Measurements from ENCODE around the gene SLC22A31. TPM values are rescaled to one million over a fixed set of nuclear protein-coding genes. Genes with fewer than 3 reads are reported as not detected.

SLC22A31 gene
- total and polyA plus RNA-seq, 2 donors (not counting 1 experiment from before 2014, with no cell fraction given) = 0.17 to 0.24 TPM

DNA sequence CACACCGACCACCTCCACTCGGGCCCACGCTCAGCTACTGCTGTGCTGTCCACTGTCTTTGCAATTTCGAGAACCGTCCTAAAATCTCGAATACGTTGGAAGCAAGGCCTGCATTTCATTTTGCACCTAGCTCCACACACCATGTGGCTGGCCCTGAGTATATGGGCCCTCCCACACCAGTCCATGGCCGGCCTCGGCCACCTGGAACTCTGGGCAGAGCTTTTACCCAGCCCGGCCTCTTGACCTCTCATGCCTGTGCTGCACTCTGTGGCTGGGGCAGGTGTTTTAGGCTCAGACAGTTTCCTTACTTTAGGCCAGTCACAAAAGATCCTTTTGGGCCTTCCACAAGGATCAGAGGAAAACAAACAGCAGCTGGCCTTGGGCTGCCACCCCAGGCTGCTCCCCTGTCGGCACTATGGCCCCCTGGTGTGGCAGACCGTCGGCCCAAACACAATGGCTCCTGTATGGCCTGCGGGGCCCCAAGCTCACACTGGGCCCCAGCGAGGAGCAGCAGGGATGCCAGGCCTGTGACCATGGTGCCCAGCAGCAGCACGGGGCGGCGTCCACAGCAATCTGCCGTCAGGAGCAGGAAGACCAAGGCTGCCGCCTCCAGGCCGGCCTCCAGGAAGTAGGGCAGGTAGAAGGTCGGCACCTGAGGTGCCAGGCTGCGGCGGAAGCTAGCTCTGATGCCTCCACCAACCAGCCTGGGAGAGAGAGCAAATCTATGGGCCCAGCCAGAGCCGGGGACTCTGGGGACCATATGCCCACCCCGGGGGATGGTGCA is 2.5 kb downstream of the SLC22A31 start:
- Histone ChIP-seq H2AFZ (ENCODE audit: low read length) (no peak overlapping the region), H3K4me2 (ENCODE audit: extremely low read depth, insufficient read depth, low read length) (no peak overlapping the region), H4K20me1 (ENCODE audit: control insufficient read depth, extremely low read depth, insufficient read depth, low read length) (no peaks in the 10 kb centered on the region), H3K9ac (ENCODE audit: insufficient read depth, low read length) (no peak overlapping the region), H3K4me1 (ENCODE audit: control insufficient read depth, extremely low read depth, insufficient read depth, low read length) (no peaks in the 10 kb centered on the region), H3K9me3 (ENCODE audit: control insufficient read depth, insufficient read depth, low read depth, low read length) (no peaks in the 10 kb centered on the region), H3K27me3 (ENCODE audit: control insufficient read depth, insufficient read depth, low read length) (peaks cover 22% of the 10 kb centered on the region), H3K27ac (ENCODE audit: insufficient read depth, low read length) (no peak overlapping the region), H3K4me3 (replicated peaks in 1 of 4; ENCODE audit: control extremely low read depth in 1 of 4, insufficient read depth in 1 of 4, low read depth in 3 of 4, low read length in 4 of 4) (no peak overlapping the region), H3K36me3 (ENCODE audit: control insufficient read depth, insufficient read depth, low read length) (no peaks in the 10 kb centered on the region), H3K79me2 (ENCODE audit: control insufficient read depth, insufficient read depth, low read length) (no peaks in the 10 kb centered on the region)
- TF ChIP-seq, protein P1, sequence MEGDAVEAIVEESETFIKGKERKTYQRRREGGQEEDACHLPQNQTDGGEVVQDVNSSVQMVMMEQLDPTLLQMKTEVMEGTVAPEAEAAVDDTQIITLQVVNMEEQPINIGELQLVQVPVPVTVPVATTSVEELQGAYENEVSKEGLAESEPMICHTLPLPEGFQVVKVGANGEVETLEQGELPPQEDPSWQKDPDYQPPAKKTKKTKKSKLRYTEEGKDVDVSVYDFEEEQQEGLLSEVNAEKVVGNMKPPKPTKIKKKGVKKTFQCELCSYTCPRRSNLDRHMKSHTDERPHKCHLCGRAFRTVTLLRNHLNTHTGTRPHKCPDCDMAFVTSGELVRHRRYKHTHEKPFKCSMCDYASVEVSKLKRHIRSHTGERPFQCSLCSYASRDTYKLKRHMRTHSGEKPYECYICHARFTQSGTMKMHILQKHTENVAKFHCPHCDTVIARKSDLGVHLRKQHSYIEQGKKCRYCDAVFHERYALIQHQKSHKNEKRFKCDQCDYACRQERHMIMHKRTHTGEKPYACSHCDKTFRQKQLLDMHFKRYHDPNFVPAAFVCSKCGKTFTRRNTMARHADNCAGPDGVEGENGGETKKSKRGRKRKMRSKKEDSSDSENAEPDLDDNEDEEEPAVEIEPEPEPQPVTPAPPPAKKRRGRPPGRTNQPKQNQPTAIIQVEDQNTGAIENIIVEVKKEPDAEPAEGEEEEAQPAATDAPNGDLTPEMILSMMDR (conservative IDR thresholded peaks at IDR 0.05 in 1 of 2, IDR thresholded peaks at IDR 0.05 in 1 of 2; ENCODE audit: low read depth in 1 of 2, low read length in 2 of 2) = no peak
- TF ChIP-seq EZH2 (IDR thresholded peaks at IDR 0.05; ENCODE audit: low read length, missing control alignments) = no peak
- DNase-seq (ENCODE audit: low read depth in 2 of 2) = no peak

DNA sequence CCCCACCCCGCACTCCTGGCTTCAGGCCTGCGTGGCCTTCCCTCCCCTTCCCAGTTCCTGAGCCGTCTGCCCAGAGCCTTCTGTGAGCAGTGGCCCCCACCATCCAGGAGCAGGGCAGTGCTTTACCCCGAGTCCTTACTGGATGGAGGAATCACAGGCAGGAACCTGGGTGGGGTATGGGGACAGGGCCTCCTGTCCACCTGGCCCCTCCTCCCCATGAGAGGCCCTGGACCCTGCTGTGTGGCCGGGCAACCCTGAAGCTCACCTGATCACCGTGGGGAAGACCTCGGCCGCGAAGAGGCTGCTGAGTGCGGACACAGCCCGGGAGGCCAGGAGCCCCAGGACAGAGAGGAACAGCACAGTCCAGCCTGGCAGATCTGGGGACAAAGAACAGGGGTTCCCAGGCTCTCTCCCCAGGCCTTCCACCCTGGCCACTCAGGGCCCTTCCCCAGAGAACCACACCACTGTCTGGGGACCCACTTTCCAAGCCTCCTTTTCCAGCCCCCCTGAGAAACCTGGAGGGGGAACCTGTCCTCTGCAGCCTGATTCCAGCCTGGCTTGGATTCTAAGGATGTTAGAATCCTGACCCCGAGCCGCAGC is 3.2 kb downstream of the SLC22A31 start:
- H3K4me3 ChIP-seq (replicated peaks in 1 of 4; ENCODE audit: control extremely low read depth in 1 of 4, insufficient read depth in 1 of 4, low read depth in 3 of 4, low read length in 4 of 4) = no peak overlapping the region
- H3K27me3 ChIP-seq (ENCODE audit: control insufficient read depth, insufficient read depth, low read length) = peaks cover 15% of the 10 kb centered on the region
- no peaks in the 10 kb centered on the region for H3K4me1 ChIP-seq (ENCODE audit: control insufficient read depth, extremely low read depth, insufficient read depth, low read length)
- no peak for TF ChIP-seq EZH2 (IDR thresholded peaks at IDR 0.05; ENCODE audit: low read length, missing control alignments)
- TF ChIP-seq, protein P1 (conservative IDR thresholded peaks at IDR 0.05 in 1 of 2, IDR thresholded peaks at IDR 0.05 in 1 of 2; ENCODE audit: low read depth in 1 of 2, low read length in 2 of 2) = no peak
- H3K27ac ChIP-seq (ENCODE audit: insufficient read depth, low read length) = no peak overlapping the region
- no peaks in the 10 kb centered on the region for H3K36me3 ChIP-seq (ENCODE audit: control insufficient read depth, insufficient read depth, low read length)
- no peak overlapping the region for H3K4me2 ChIP-seq (ENCODE audit: extremely low read depth, insufficient read depth, low read length)
- no peaks in the 10 kb centered on the region for H3K79me2 ChIP-seq (ENCODE audit: control insufficient read depth, insufficient read depth, low read length)
- no peaks in the 10 kb centered on the region for H3K9me3 ChIP-seq (ENCODE audit: control insufficient read depth, insufficient read depth, low read depth, low read length)
- H2AFZ ChIP-seq (ENCODE audit: low read length) = no peak overlapping the region
- no peaks in the 10 kb centered on the region for H4K20me1 ChIP-seq (ENCODE audit: control insufficient read depth, extremely low read depth, insufficient read depth, low read length)
- DNase-seq (ENCODE audit: low read depth in 2 of 2) = no peak
- H3K9ac ChIP-seq (ENCODE audit: insufficient read depth, low read length) = no peak overlapping the region

DNA sequence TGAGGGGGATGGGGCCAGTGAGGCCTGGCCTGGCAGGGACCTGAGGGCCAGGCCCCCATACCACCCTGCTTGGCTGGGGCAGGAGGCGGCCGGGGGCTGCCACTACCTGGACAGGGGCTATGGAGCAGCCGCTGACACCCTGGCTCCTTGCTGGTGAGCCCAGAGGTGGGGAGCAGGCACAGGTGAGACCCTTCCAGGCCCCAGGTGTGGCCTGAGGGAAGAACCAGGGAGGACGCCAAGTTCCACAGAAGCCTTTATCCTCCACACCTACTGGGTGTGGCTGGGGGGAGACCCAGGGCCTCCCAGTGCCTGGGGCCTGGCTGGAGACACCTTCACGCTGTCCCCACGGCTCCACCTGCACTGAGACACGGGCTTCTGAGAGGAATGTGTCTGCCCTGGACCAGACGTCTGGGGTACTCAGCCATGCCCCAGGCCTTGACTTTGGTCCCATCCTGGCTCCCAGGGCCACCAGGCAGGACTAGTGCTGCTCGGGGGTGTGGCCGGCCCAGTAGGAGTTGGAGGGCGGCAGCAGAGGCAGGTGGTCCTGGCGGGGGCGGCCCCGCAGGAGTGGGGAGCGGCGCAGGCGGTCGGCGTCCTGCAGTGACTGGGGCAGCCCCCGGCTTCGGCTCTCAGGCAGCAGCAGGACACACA is 4.7 kb downstream of the SLC22A31 start:
- no peak for TF ChIP-seq EZH2 (IDR thresholded peaks at IDR 0.05; ENCODE audit: low read length, missing control alignments)
- TF ChIP-seq, protein P1 (conservative IDR thresholded peaks at IDR 0.05 in 1 of 2, IDR thresholded peaks at IDR 0.05 in 1 of 2; ENCODE audit: low read depth in 1 of 2, low read length in 2 of 2) = no peak
- no peak overlapping the region for H3K27ac ChIP-seq (ENCODE audit: insufficient read depth, low read length)

More for the DNA sequence above, 4.7 kb downstream of the SLC22A31 start:
- Histone ChIP-seq H3K4me3 (replicated peaks in 1 of 4; ENCODE audit: control extremely low read depth in 1 of 4, insufficient read depth in 1 of 4, low read depth in 3 of 4, low read length in 4 of 4) (no peak overlapping the region), H3K4me1 (ENCODE audit: control insufficient read depth, extremely low read depth, insufficient read depth, low read length) (no peaks in the 10 kb centered on the region), H4K20me1 (ENCODE audit: control insufficient read depth, extremely low read depth, insufficient read depth, low read length) (no peaks in the 10 kb centered on the region), H3K9me3 (ENCODE audit: control insufficient read depth, insufficient read depth, low read depth, low read length) (no peaks in the 10 kb centered on the region), H2AFZ (ENCODE audit: low read length) (no peak overlapping the region), H3K79me2 (ENCODE audit: control insufficient read depth, insufficient read depth, low read length) (no peaks in the 10 kb centered on the region), H3K36me3 (ENCODE audit: control insufficient read depth, insufficient read depth, low read length) (no peaks in the 10 kb centered on the region), H3K4me2 (ENCODE audit: extremely low read depth, insufficient read depth, low read length) (no peak overlapping the region), H3K9ac (ENCODE audit: insufficient read depth, low read length) (no peak overlapping the region), H3K27me3 (ENCODE audit: control insufficient read depth, insufficient read depth, low read length) (peaks cover 11% of the 10 kb centered on the region)
- DNase-seq (ENCODE audit: low read depth in 2 of 2) = no peak

Data from fibroblast of lung (primary cell).